IPS-NIHi11 (cell line): ENCODE results near the gene CFAP69.
"Not testable (repeated sequence)": the region's sequence is repeated elsewhere in the genome, so short reads cannot be mapped to it uniquely, and the experiment has no call there.

Source experiments
- DNase-seq: peaks from one replicate; pipeline ENCODE4 v3.0.0; 2012; ENCODE audit warnings: mixed read lengths, low spot score

CFAP69 gene

GRCh38 chr7:90233569-90233968, 11.4 kb upstream of the CFAP69 start:
- no peak for DNase-seq

GRCh38 chr7:90236721-90237289, 8.2 kb upstream of the CFAP69 start:
- no peak for DNase-seq

- DNase-seq: no peak
These were observed 7.0 kb upstream of the CFAP69 start for GRCh38 chr7:90238022-90238421.

GRCh38 chr7:90238583-90238982, 6.4 kb upstream of the CFAP69 start:
- DNase-seq: no peak

GRCh38 chr7:90239050-90239449, 5.9 kb upstream of the CFAP69 start:
- DNase-seq: no peak

- no peak for DNase-seq
These were observed 5.2 kb upstream of the CFAP69 start for GRCh38 chr7:90239625-90240228.

- DNase-seq: no peak
These were observed 2.4 kb upstream of the CFAP69 start for GRCh38 chr7:90242369-90243168.

- no peak for DNase-seq
These were observed 1.4 kb upstream of the CFAP69 start for GRCh38 chr7:90243556-90243955.

GRCh38 chr7:90244565-90244908, 437 bp upstream of the CFAP69 start:
- no peak for DNase-seq

GRCh38 chr7:90246171-90246570, 1.2 kb downstream of the CFAP69 start:
- DNase-seq: peak; percentile 26

GRCh38 chr7:90248706-90249105, 3.7 kb downstream of the CFAP69 start:
- DNase-seq: no peak

GRCh38 chr7:90250601-90251303, 5.8 kb downstream of the CFAP69 start:
- no peak for DNase-seq

GRCh38 chr7:90251304-90251635, 6.3 kb downstream of the CFAP69 start:
- DNase-seq: no peak

- not testable (repeated sequence) for DNase-seq
These were observed 11.0 kb downstream of the CFAP69 start for GRCh38 chr7:90256011-90256410.

- no peak for DNase-seq
These were observed 11.8 kb downstream of the CFAP69 start for GRCh38 chr7:90256778-90257177.

GRCh38 chr7:90261441-90261840, 16.5 kb downstream of the CFAP69 start:
- DNase-seq: no peak

- peak; percentile 19 for DNase-seq
These were observed 17.5 kb downstream of the CFAP69 start for GRCh38 chr7:90262438-90262837.

- DNase-seq: no peak
These were observed 21.8 kb downstream of the CFAP69 start for GRCh38 chr7:90266808-90267207.

- DNase-seq: no peak
These were observed 22.4 kb downstream of the CFAP69 start for GRCh38 chr7:90267263-90267858.

GRCh38 chr7:90269163-90269562, 24.2 kb downstream of the CFAP69 start:
- DNase-seq: no peak

GRCh38 chr7:90270431-90271178, 25.6 kb downstream of the CFAP69 start:
- DNase-seq: no peak

- DNase-seq: no peak
These were observed 26.8 kb downstream of the CFAP69 start for GRCh38 chr7:90271753-90272152.
